OCI-LY1 (cell line): ENCODE measurements around the gene MBD5.

Experiments
- EZH2 ChIP-seq: fragments of 200-600 bp; sonication (generic), shearing (Covaris generic); IDR thresholded peaks from 2 replicates; pipeline ENCODE4 v1.8.0; 2017; ENCODE audit warnings: borderline replicate concordance, mixed run types, mild to moderate bottlenecking, antibody characterized with exemption, low read length, moderate library complexity, mixed read lengths
- TF ChIP-seq, protein P1 (sequence below): fragments of 200-600 bp; sonication (generic), shearing (Covaris generic); IDR thresholded peaks from 2 replicates; pipeline ENCODE4 v1.5.1; 2017; ENCODE audit warnings: mild to moderate bottlenecking, antibody characterized with exemption, low read length, moderate library complexity, mixed read lengths

DNA sequence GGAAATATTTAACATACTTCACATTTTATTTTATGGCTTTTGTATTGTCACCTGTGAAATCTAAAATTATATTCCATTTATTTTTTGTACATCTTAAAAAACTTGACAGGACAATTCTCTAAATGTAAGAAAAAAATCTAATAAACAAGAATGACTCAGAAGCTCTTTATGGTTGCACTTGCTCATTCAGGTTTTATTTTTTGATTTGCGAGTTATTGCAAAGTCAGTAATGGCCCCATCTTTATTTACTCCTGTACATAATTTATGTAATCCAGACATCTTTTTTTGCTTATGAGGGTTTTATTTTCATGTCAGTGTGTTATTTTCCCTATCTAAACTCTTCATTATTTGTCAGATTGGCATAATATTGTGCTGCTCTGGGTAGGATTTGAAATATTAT is 145.1 kb downstream of the MBD5 start:
- TF ChIP-seq, protein P1, sequence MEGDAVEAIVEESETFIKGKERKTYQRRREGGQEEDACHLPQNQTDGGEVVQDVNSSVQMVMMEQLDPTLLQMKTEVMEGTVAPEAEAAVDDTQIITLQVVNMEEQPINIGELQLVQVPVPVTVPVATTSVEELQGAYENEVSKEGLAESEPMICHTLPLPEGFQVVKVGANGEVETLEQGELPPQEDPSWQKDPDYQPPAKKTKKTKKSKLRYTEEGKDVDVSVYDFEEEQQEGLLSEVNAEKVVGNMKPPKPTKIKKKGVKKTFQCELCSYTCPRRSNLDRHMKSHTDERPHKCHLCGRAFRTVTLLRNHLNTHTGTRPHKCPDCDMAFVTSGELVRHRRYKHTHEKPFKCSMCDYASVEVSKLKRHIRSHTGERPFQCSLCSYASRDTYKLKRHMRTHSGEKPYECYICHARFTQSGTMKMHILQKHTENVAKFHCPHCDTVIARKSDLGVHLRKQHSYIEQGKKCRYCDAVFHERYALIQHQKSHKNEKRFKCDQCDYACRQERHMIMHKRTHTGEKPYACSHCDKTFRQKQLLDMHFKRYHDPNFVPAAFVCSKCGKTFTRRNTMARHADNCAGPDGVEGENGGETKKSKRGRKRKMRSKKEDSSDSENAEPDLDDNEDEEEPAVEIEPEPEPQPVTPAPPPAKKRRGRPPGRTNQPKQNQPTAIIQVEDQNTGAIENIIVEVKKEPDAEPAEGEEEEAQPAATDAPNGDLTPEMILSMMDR = no peak
- no peak for TF ChIP-seq EZH2
